HUDEP-2 (cell line): Measurements from ENCODE around the gene KCNQ5.
"Not testable (repeated sequence)": the region's sequence is repeated elsewhere in the genome, so short reads cannot be mapped to it uniquely, and the experiment has no call there.

Source experiments
- DNase-seq, 76 experiments: peaks; one replicate each; lab custom pipeline; 2025; ENCODE audit not compliant: unreplicated experiment in 76 of 76; lab: John Stamatoyannopoulos, UW

The KCNQ5 gene

DNA sequence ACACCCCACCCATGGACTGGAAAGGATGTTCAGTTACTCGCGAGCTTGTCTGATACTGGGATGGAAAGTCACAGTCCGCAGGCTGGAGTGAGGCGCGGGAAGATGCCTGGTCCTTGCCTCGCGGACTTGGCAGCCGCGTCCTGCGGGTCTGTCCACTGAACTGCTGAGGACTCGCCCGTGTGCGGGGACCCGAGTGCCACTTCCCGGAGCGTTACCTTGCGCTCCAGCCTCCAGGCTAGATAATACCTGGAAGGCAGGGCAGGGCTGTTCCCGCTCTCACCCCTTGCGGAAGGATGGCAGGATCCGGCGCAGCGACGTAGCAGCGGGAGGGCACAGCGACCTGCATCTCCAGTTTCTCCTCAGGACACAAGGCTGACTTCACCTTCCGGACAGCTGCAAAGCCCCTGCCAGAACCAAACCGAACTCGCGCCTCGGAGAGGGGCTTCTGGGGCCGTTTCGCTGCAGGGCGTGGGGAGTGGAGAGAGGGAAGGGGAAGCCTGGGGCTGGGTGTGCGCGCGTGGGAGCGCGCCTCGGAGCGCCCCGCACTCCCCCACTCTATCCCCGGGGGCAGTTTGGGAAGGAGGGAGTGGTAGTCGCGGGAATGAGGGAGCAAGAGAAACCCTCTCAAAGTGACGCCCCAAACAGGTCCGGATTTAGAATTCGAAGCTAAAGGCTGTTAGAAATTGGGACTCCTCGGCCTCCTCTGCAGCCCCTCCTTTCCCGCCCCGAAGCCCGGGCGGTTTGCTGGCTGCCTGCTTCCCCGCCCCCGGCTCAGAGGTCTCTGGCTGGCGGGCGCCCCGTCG lies at the start of gene KCNQ5:
TSS of gene KCNQ5 (plus strand) at position 774 of the 803 bp plus-strand sequence.
- DNase-seq: peak in 28 of 76 experiments; percentile 9 to 68 (median 38)

DNA sequence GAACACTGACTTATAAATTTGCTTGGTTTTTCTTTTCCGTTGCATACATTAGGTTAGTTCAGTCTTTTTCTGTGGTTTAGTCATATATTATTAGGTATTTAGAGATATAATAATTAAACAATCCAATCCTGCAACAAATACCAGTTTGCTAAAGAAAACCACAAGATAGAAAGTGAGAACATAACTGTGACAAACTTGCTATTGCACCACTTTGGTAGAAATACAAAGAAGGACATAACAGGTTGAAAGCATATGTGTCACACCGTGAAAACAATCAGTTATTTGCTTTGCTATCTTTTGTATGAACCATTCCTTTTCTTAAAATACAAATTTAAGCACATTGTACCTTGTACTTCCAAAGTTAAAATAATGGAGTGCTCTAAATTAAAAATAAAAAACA lies 42.0 kb upstream of the KCNQ5 start:
- DNase-seq: no peak

DNA sequence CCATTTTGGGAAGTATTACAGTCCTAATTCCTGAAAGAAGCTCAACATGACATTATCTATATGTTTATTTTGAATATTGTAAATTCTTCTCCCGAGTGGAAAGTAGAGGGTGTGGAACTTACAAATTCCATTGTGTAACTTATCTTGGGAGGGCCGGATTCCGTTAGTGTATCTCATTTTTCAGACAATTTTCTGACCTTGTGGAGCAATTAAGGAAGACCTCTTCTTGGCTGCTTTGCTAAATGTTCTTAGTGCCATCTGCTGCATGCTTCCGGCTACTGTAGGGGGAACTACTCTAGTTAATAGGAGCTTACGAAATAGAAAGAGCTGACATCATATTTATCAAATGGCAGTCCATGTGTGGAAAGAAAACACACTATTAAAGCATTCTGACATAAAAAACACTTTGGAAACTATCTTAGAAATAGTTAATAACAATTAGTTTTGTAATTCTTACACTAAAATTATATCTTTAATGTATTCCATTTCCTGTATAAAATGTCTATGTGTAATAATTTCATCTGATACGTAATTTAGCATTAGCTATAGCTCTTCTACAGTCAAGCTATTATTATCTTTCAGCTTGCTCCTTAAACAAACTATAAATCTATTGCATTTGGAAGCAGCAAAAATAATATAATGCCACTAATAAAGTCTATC lies 41.5 kb upstream of the KCNQ5 start:
- peak in 69 of 76 experiments; percentile 8 to 90 (median 60) for DNase-seq

DNA sequence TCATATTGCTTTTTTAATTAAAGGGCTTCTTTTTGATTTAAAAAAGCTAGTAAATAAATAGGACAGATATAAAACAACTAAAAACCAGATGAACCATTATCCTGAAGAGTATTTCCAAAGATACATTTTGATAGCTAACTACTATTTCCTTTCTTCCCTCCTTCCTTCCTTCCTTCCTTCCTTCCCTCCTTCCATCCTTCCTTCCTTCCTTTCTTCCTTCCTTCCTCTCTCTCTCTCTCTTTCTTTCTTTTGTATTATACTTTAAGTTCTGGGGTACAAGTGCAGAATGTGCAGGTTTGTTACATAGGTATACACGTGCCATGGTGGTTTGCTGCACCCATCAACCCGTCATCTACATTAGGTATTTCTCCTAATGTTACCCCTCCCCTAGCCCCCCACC lies 40.9 kb upstream of the KCNQ5 start:
- not testable (repeated sequence) for DNase-seq

DNA sequence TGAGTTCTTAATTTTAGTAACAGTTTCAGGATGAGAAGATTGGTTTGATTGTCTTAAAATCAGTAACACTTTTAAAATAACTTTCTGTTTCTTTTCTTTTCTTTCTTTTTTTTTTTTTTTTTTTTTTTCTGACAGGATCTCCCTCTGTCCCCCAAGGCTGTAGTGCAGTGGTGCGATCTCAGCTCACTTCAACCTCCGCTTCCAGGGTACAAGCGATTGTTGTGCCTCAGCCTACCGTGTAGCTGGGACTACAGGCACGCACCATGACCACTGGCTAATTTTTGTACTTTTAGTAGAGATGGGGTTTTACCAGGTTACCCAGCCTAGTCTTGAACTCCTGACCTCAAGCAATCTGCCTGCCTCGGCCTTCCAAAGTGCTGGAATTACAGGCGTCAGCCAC lies 33.7 kb upstream of the KCNQ5 start:
- no peak for DNase-seq

DNA sequence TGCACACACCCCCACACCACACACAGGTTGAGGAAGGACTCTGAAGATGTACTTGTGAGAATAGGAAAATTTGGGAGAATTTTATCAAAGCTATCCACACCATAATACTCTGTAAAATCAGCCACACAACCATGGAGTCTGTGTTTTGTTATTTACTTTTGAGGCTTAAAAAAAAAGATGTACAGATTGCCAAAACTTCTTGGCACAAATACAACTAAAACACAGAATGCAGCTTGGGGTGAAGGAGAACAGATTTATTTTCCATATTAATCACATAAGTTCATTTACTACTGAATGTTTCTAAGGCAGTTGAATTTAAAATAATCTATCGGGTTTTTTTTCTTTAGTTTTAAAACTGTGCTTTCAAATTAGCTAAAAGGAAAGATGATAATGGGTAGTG lies 32.8 kb upstream of the KCNQ5 start:
- DNase-seq: no peak

DNA sequence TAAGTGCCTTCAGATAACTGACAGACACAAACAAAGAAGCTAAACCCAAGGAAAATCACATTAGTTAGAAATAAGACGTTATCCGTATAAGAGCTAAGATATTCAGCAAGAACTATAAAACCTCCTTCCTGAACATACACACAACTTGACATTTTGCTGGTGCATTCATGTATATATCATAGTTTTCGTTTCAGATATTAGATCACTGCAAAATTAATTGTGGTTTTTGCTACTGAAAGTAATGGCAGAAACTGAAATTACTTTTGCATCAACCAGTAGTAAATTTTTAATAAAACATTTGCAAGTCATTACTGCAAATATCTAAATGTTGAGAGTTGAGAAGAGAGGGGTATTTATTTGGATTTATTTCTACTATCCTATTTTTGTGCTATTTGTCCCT lies 26.1 kb upstream of the KCNQ5 start:
- DNase-seq: no peak

DNA sequence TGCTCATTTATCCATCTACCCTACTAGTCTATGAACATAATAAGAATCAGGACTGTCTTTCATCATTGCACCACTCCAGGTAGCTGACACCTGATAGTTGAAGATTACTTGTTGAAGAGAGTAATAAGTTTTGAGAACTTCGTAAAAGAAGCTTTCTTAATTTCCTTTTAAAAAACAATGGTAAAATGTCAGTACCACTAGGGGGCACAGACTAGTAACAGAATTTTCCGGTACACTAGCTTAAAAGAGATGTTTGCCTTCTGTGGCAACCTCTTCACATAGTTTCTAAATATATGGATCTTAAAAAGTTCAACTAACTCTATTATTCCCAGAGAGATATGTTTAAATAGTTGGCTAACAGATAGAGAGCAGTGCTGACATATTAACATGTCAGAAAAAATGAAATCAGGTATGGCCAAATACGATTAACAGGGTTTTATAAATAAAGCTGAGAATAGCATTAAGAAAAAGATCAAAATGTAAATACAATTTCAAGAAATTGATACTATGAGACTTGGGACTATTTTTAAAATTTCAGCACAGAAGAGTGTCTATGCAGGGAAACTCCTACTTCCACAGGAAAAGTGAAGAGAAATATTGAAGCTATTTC lies 5.4 kb upstream of the KCNQ5 start:
- DNase-seq: peak in 14 of 76 experiments; percentile 10 to 48 (median 18)

DNA sequence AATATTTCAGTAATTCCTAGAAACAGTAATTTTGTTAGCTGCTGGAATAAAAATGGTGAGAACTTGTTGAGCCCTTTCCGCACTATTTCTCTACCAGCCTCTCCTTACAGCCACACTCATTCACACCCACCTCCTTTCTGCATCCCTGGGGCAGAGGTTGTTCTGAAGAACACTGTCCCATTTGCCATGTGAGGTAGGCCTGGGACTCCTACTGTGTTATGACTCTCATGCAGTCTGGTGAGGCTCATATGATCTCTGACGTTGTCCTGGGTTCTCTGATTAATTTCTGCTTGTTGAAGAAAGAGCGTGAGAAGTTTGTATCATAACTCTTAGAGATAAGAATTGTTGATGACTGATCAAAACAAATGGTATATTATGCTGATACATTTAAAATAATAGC lies 4.1 kb upstream of the KCNQ5 start:
- DNase-seq: no peak

DNA sequence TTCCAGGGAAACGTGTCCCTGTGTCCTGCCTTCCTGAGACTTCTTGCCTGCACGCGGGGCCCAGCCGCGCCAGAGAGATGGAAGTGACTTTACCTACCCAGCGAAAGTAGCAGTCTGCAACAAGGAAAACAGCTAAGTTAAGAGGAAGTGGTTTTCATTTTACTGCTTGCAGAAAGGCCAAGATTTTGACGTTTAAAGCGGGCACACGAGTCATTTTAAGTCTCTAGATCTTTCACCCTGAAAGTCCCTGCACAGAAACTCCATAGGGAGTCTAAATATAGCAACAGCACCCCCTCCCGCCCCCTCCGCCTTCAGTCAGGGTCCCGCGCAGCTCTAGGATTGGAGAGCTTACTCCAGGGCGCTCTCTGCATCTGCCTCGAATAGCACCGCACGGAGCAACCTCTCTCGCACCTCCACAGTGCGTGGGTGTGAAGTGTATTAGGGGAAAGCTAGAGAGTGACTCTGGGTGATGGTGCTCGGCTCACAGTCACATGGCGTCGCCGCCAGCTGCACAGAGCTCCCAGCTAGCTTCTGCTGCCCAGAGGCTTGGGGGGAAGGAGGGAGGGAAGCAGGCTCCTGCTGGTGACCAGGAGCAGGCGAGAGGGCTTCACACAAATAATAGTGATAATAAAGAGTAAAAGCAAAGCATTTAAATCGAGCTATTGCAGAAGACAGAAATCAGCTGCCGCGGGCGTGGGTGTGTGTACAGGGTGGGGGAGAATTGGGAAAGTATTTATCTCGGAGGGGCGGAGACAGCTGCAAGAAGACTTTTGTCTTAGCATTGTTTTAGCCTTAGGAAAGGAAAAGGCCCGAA lies 1.8 kb upstream of the KCNQ5 start:
- peak in 55 of 76 experiments; percentile 13 to 75 (median 49) for DNase-seq

DNA sequence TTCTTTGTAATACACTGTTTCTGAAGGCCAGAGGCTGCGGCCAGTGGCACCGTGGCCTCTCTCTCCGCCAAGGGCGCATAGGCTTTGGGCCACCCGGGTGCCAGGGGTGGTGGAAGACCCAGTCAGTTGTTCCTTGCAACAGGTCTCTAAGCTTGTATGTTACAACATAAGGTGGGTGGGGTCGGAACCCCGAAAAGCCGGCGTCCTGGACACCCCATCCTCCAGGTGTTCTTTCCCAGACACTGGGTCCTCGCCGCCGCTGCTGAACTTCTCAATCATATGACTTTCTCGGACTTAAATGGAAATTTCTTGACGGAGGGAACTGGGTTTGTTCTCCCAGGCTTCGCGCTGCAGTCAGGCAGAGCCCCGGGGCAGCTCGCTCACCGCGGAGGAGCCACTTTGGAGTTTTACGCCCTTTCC lies 983 bp upstream of the KCNQ5 start:
- peak in 5 of 76 experiments; percentile 17 to 38 (median 36) for DNase-seq

DNA sequence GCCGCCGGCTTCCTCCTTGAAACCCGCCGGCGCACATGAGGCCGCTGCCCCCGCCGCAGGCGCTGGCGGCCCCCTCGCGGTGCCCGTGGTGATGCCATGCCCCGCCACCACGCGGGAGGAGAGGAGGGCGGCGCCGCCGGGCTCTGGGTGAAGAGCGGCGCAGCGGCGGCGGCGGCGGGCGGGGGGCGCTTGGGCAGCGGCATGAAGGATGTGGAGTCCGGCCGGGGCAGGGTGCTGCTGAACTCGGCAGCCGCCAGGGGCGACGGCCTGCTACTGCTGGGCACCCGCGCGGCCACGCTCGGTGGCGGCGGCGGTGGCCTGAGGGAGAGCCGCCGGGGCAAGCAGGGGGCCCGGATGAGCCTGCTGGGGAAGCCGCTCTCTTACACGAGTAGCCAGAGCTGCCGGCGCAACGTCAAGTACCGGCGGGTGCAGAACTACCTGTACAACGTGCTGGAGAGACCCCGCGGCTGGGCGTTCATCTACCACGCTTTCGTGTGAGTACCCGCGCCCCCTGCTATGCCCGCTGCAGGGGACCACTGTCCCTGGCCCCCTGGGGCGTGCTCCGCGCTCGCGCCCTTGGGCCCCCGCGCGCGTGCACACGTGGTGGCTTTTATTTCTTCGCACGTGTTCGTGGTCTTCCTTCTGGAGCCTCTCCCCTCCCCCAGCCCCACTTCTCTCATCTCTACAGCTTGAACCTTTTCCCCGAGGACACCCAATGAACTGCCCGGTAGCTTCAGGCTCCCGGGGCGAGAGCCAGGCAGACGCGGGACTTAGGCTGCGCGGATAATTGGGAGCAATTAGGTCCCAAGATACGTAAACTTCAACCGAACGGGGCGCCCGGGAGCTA lies 453 bp downstream of the KCNQ5 start:
- peak in 56 of 76 experiments; percentile 25 to 96 (median 62) for DNase-seq

DNA sequence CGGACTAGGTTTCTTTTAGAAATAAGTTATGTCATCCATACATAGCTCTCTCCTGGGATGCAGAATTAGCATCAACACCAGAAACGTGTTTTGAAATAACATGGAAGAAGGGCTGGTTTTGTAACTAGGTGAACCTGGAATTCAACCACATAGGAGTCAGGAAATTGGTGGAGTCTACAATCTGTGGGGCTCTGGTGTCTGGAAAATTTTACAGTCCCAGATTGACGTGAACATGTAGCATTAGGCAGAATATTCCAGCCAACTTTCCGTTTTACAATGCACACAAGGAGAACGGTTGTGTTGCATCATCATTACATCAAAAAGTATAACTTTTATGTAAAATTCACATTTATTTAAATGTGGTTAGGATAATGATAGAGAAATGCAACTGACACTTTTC lies 1.9 kb downstream of the KCNQ5 start:
- DNase-seq: peak in 2 of 76 experiments; percentile 20 to 25

DNA sequence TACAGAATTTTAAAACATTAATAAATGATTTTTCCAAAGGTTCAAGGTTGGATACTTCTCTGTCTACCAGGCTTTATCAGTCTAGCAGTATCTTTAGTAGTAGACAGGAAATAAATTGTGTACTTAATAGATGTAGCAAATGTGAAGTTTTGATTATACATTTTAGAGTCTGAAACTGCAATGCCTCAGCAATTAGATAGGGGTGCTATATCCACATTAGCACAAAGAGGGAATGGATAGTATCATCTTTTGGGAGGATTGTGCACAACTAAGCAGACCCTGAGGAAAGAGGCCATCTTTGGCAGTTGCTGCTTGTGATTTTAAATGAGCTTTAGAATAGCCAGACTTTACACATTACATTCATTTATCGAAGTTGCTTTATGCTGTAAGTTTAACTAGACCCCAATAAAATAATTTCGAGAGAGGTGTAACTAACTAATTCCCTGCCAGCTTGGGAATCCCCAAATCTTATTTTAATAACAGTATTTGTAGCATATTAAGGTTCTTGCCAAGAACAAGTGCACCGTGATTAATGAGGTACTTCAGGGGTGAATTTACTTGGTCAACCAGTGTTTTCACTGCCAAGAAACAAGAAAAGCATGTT lies 2.8 kb downstream of the KCNQ5 start:
- DNase-seq: peak in 28 of 76 experiments; percentile 15 to 67 (median 41)

DNA sequence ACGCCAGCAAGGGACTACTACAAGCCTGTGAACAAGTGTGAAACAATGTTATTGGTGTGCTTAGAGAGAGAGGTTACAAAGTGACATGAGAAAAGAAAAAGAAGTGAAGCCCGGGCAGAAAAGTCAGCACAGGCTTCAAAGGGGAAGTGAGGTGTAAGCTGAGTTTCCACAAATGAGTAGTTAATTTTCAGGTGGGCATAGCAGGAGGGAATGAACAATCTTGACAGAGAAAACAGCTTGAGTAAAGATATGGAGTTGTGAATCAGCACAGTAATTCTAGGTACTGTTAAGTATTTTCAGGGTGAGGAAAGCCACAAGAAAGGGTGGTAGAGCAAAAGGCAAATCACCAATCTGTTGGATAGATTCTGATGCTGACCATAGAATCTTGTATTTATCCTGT lies 4.3 kb downstream of the KCNQ5 start:
- DNase-seq: no peak

DNA sequence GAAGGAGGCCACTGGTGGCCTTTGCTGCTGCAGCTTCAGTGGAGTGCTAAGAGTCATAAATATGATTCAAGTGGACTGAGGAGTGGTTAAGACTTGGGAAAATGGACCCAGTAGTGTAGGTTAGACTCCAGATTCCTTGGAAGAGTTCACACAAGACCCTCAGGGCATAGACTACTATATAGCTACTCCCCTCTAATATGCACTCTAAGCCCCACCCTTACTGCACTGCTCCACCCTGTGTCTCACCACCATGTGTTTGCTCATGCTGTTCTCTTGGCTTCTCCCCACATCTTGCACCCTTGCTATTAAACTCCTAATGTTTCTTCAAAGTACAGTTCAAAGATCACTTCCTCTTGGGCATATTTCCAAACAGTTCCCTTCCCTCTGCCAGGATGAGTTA lies 5.7 kb downstream of the KCNQ5 start:
- peak in 1 of 76 experiments; percentile 13 for DNase-seq

DNA sequence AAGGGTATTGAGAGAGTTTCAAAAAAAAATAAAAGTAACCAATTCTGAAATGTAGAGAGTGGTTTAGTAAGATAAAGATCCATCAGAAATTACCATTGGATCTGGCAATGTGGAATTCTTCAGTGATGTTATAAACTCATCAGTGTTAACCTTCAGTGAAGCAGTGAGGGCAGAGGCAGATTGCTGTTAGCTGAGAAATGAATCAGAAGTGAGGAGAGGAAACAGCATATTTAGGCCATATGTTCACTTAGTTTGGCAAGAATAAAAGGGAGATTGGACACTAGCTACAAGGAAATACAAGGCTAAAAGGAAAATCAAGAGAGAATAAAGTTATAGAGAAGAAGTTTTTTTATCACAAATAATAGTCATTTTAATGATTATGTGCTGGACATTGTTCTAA lies 9.6 kb downstream of the KCNQ5 start:
- DNase-seq: no peak

DNA sequence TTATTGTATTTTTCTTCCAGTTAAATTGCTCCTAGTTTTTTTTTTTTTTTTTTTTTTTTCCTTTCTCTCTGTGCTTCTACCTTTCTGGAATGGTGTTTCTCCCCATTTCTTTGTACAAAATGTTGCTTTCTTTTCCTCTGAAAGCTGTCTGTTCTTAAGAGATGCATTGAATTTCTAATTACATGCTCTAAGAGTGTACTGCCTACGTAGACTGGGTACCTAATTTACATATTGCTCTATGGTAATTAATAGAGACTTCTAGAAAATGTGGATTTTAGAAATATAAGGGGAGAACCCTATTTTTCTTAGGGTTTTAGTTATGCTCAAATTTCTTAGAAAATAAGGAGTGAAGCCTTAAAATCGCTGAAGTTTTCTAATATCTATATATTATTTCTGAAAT lies 13.8 kb downstream of the KCNQ5 start:
- DNase-seq: no peak

DNA sequence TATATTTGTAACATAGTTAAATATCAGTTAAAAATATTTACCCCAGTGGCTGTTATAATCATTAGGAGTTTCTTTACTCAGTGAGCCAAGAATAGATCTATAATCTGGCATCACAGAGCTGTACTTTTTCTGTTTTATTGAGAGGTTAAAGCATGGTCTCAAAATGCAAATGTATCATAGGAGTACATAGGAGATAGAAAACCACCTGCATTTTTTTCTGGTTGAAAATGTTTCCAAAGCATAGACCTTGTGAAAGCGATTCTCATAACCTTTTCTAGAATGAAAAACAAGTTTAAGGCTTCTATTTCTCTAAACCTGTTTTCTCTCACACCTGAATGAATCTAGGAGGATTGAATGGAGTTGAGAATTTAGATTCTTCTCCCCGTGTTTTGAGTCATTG lies 14.4 kb downstream of the KCNQ5 start:
- no peak for DNase-seq
